RWPE1 (cell line): Measurements from ENCODE around the gene ADAMTSL3.

Experiments used
- CTCF ChIA-PET: fragments of 350-600 bp; sonication (Branson Sonifier 250); formaldehyde crosslinking; extraction: SDS; loops from one replicate; lab custom pipeline; 2021; lab: Yijun Ruan, JAX
- POLR2A ChIA-PET: fragments of 400-600 bp; formaldehyde crosslinking; extraction: SDS; loops from one replicate; lab custom pipeline; 2020; ENCODE audit warnings: antibody characterized with exemption; ENCODE audit not compliant: low non-redundant PET; lab: Yijun Ruan, JAX
- DNase-seq: peaks from one replicate; pipeline ENCODE4 v3.0.0; 2012; ENCODE audit warnings: low spot score
- H3K27ac ChIP-seq: fragments of 450-650 bp; 2 replicates; pipeline ENCODE4 v1.5.1; 2017
- CTCF ChIP-seq: fragments of 450-650 bp; conservative IDR thresholded peaks from 2 replicates; pipeline ENCODE4 v1.5.1; 2017; ENCODE audit warnings: low read depth, mild to moderate bottlenecking

ADAMTSL3 gene

GRCh38 chr15:83928392-83928734 is 274.4 kb downstream of the ADAMTSL3 start:
- no peak overlapping the region for H3K27ac ChIP-seq
- no peak for DNase-seq
- TF ChIP-seq CTCF = no peak
- ChIA-PET POLR2A (no interaction called here), CTCF (no interaction called here)

- H3K27ac ChIP-seq = no peak overlapping the region
- POLR2A ChIA-PET = no interaction called here
- no peak for DNase-seq
- TF ChIP-seq CTCF = no peak
- CTCF ChIA-PET = no interaction called here
These were observed 275.0 kb downstream of the ADAMTSL3 start for GRCh38 chr15:83928878-83929418.

- POLR2A ChIA-PET = no interaction called here
- TF ChIP-seq CTCF = no peak
- no peak overlapping the region for H3K27ac ChIP-seq
- DNase-seq = no peak
- CTCF ChIA-PET = no interaction called here
These were observed 275.7 kb downstream of the ADAMTSL3 start for GRCh38 chr15:83929619-83930018.

- TF ChIP-seq CTCF = no peak
- ChIA-PET CTCF (no interaction called here), POLR2A (no interaction called here)
- H3K27ac ChIP-seq = no peak overlapping the region
- no peak for DNase-seq
These were observed 276.7 kb downstream of the ADAMTSL3 start for GRCh38 chr15:83930392-83931212.

- TF ChIP-seq CTCF = no peak
- ChIA-PET CTCF (no interaction called here), POLR2A (no interaction called here)
- H3K27ac ChIP-seq = no peak overlapping the region
- DNase-seq = no peak
These were observed 281.9 kb downstream of the ADAMTSL3 start for GRCh38 chr15:83935774-83936173.

- no peak for DNase-seq
- TF ChIP-seq CTCF = no peak
- ChIA-PET POLR2A (no interaction called here), CTCF (no interaction called here)
- no peak overlapping the region for H3K27ac ChIP-seq
These were observed 286.2 kb downstream of the ADAMTSL3 start for GRCh38 chr15:83940136-83940535.
